GM19240 (cell line): ENCODE data around the gene ATF1.
A peak's percentile ranks its signal among the peaks of the same experiment; 100 is the strongest.
"Not testable (repeated sequence)": the region's sequence is repeated elsewhere in the genome, so short reads cannot be mapped to it uniquely, and the experiment has no call there.

Experiments used
- DNase-seq: peaks from one replicate; pipeline ENCODE4 v3.0.0; 2011; ENCODE audit warnings: low spot score; ENCODE audit not compliant: insufficient read length

ATF1 gene

GRCh38 chr12:50751948-50752721 lies 11.8 kb upstream of the ATF1 start:
- no peak for DNase-seq

- DNase-seq: no peak
Observed at GRCh38 chr12:50753232-50753769, 10.6 kb upstream of the ATF1 start.

- DNase-seq: peak; percentile 43
Observed at GRCh38 chr12:50764286-50765094, 589 bp downstream of the ATF1 start.

GRCh38 chr12:50765095-50765911 lies 1.4 kb downstream of the ATF1 start:
- peak; percentile 39 for DNase-seq

DNA sequence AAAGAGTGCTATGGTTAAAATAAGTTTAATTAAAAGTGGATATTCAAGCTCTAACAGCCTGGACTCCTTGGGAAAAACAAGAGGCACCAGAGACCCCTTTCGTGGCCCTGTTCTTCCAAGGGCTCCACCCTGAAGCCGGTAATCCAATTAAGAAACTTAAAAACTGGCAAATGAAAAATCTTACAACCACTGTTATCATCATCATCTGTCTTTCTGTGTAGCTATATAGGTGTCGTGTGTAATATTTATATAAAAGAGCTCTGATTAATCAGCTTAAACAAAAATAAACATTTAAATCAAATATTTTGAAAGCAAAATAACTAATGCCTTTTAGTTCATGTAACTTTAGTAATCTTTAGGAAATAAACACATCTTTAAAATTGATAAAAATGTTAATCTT lies 4.5 kb downstream of the ATF1 start:
- no peak for DNase-seq

GRCh38 chr12:50768813-50769212 lies 4.9 kb downstream of the ATF1 start:
- DNase-seq: not testable (repeated sequence)

- DNase-seq: no peak
Observed at GRCh38 chr12:50771409-50771808, 7.5 kb downstream of the ATF1 start.

GRCh38 chr12:50772470-50772869 lies 8.6 kb downstream of the ATF1 start:
- DNase-seq: no peak

DNA sequence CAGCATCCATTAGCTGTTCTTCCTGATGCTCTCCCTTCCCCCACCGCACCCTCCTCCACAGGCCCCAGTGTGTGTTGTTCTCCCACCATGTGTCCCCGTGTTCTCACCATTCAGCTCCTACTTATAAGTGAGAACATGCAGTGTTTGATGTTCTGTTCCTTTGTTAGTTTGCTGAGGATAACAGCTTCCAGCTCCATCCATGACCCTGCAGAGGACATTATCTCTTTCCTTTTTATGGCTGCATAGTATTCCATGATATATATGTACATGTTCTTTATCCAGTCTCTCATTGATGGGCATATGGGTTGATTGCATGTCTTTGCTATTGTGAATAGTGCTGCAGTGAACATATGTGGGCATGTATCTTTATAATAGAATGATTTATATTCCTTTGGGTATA lies 9.0 kb downstream of the ATF1 start:
- DNase-seq: no peak

GRCh38 chr12:50775251-50775650 lies 11.3 kb downstream of the ATF1 start:
- DNase-seq: no peak

- no peak for DNase-seq
Observed at GRCh38 chr12:50776749-50777728, 13.1 kb downstream of the ATF1 start.

GRCh38 chr12:50778663-50779590 lies 15.0 kb downstream of the ATF1 start:
- DNase-seq: no peak

GRCh38 chr12:50780013-50780412 lies 16.1 kb downstream of the ATF1 start:
- no peak for DNase-seq

DNA sequence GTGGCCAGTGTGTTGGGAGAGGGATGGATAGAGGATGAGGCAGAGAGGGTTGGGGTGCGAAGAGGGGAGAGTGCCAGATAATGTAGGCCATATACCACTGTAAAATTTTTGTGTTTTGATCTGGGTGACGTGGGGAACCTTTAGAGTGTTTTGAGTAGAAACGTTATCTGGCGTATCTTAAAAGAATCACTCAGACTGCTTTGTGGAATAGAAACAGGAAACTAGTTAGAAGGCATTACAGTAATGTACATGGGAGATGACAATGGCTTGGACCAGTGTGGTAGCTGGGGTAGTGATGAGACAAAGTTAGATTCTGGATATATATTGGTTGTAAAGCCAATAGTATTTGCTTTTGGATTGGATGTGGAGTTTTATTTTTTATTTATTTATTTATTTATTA lies 20.6 kb downstream of the ATF1 start:
- no peak for DNase-seq

DNA sequence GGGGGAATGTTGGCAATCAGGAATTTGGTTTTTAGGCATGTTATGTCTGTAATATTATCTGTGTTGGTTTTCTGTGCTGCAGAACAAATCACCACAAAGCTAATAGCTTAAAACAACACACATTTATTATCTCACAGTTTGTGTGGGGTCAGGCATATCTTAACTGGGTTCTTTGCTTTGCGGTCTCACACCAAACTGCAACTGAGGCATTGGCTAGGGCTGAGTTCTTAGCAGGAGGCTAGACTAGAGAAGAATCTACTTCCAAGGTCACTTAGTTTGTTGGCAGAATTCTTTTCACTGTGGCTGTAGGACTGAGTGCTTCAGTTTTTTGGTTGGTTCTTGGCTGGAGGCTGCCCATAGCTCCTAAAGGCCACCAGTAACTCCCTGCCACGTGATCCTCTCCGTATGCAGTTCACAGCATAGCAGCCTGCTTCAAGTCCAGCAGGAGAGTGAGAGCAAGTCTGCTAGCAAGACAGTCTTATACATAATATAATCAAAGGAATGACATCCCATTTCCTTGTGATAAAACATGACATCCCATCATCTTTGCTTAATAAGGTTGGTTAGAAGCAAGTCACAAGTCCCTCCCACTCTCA lies 21.6 kb downstream of the ATF1 start:
- no peak for DNase-seq

DNA sequence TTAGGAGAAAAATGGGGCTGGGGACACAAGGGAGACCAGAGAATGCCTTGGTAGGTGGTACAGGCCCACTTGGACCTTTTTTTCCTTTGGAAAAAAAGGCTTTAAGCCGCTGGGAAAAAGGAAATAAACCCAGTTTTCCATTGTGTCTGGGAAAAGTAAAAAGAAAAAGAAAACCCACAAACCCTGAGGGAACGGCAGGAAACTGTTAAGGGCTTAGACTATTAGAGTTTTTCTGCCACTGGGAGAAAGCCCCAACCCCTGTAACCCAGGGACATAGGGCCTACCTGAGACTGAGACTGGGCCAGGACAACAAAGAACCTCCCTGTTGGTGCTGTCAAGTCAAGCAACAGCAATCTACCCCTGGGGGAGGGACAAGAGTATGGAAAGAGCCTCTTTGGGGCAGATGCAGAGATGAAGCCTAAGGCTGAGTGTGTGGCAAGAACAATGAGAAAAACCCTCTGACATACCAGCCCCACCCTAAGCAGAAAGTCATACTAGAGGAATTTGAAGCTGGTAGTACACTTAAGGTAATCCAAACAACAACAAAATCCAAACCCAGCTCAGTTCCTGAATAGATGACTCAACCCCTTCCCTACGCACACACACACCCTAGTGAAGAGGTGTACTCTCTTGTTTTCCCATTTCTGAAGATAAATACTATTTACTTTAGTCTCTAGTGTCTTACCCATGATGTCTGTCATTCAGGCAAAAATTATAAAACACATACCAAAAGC lies 22.8 kb downstream of the ATF1 start:
- DNase-seq: no peak

- no peak for DNase-seq
Observed at GRCh38 chr12:50787618-50788017, 23.7 kb downstream of the ATF1 start.

DNA sequence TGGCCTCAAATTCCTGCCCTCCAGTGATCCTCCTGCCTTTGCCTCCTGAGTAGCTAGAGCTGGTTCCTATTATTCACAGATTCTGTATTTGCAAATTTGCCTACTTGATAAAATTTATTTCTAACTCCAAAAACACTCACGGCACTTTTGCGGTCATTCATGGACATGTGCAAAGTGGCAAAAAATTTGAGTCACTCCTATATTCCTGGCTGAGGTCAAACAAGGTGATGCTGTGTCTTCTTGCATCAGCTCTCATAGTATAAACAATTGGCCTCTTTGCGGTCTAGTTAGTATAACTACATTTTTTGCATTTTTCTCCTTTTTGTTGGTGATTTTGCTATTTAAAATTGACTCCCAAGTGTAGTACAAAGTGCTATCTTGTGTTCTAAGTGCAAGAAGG lies 24.7 kb downstream of the ATF1 start:
- no peak for DNase-seq
